ENCODE results near the gene TRAF5.
"Not testable (repeated sequence)": the region's sequence is repeated elsewhere in the genome, so short reads cannot be mapped to it uniquely, and the experiment has no call there.

DNA sequence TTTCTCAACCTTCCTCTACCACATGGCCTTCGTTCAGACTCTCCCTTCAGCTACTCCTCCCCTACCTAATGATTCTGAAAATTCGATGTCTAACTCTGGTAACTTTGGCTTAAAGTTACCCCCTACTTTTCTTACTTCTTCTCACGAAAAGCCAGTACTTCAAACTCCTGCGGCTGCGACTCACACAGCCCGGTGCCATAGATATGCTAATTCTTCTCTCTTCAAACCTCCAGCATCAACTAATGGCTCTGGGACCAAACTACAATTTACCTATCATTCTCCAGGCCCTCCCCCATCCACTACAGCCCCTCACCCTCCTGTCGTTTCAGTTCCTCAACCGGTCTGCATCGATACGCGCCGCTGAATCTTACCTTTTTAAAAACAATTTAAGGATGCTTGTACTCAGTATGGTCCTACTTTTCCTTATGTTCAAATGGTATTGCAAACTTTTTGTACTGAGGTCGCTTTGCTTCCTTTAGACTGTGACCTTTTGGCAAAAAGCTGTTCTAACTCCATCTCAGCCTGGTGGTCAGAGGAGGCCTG, 73.3 kb downstream of the TRAF5 start:
- TF ChIP-seq CTCF, POLR2A (IDR thresholded peaks at IDR 0.05): not testable (repeated sequence)
